GM12878 (cell line): Measurements from ENCODE around the gene STPG1. TPM values are rescaled to one million over a fixed set of nuclear protein-coding genes. Genes with fewer than 3 reads are reported as not detected.

ENCODE experiments used
- BHLHE40 ChIP-seq, 2 experiments: fragments of 450-650 bp in 1 of 2; IDR thresholded peaks; 2 replicates each; pipeline ENCODE4 v1.6.1; 2011 to 2017; ENCODE audit warnings: low read depth in 2 of 2, borderline replicate concordance in 1 of 2, improper control_type of control experiment in 1 of 2, low read length in 1 of 2, mild to moderate bottlenecking in 1 of 2
- CUX1 ChIP-seq: IDR thresholded peaks from 2 replicates; pipeline ENCODE4 v1.6.1; 2012; ENCODE audit warnings: improper control_type of control experiment, low read depth, low read length; ENCODE audit not compliant: insufficient replicate concordance
- KDM1A ChIP-seq: fragments of 200-600 bp; sonication (generic); IDR thresholded peaks from 2 replicates; pipeline ENCODE4 v1.6.1; 2016; ENCODE audit warnings: borderline replicate concordance
- MTA3 ChIP-seq: IDR thresholded peaks from 2 replicates; pipeline ENCODE4 v1.6.1; 2012; ENCODE audit warnings: low read length, inconsistent platforms, borderline replicate concordance
- SMARCA5 ChIP-seq: fragments of 450-650 bp; IDR thresholded peaks from 2 replicates; pipeline ENCODE4 v1.6.1; 2017; ENCODE audit warnings: mild to moderate bottlenecking
- SREBF2 ChIP-seq: IDR thresholded peaks from 2 replicates; pipeline ENCODE4 v1.6.1; 2012; ENCODE audit warnings: mild to moderate bottlenecking, low read length
- USF1 ChIP-seq: IDR thresholded peaks from 2 replicates; pipeline ENCODE4 v1.6.1; 2011; ENCODE audit warnings: borderline replicate concordance, low read depth, mild to moderate bottlenecking, moderate library complexity, mixed read lengths, low read length; ENCODE audit not compliant: insufficient read depth; ENCODE audit errors: extremely low read length
- USF2 ChIP-seq: IDR thresholded peaks from 2 replicates; pipeline ENCODE4 v1.6.1; 2011; ENCODE audit warnings: low read depth, low read length, improper control_type of control experiment, borderline replicate concordance
- YY1 ChIP-seq: IDR thresholded peaks from 2 replicates; pipeline ENCODE4 v1.6.1; 2011; ENCODE audit warnings: low read depth, mild to moderate bottlenecking, low read length
- ZNF217 ChIP-seq: fragments of 450-650 bp; IDR thresholded peaks from 2 replicates; pipeline ENCODE4 v1.6.1; 2017; ENCODE audit warnings: antibody characterized with exemption, mild to moderate bottlenecking
- polyA plus RNA-seq, 11 experiments: library from polyadenylated mRNA; depleted of rRNA in 4 of 11; unstranded in 6 of 11; stranded (reverse) in 5 of 11; fragments of >200 nt; fragmentation: Nextera tagmentation in 4 of 11; fragmentation: Illumina TruSeq in 1 of 11; extraction: Ambion mirVana in 4 of 11; extraction: Trizol in 1 of 11; gene quantifications; 1 replicate in 1 of 11; 2 replicates in 10 of 11; pipeline versions ENCODE4 v1.2.1 to v1.2.3, GENCODE V29; 2011 to 2016; ENCODE audit warnings: inconsistent platforms in 2 of 11, missing spikeins in 2 of 11, low read depth in 1 of 11
- total RNA-seq, 4 experiments: library from RNA; depleted of rRNA in 3 of 4; stranded (reverse); fragments of >200 nt in 3 of 4; fragmentation: Illumina TruSeq in 1 of 4; extraction: Trizol in 1 of 4; gene quantifications; 2 replicates each; pipeline versions ENCODE4 v1.2.1 to v1.2.3, GENCODE V29; 2013 to 2021

STPG1 gene
- total and polyA plus RNA-seq, 10 of the 15 experiments (the other 5 are each of a cell fraction or from before 2014, with no cell fraction given), result 0.22 to 2.6 (median 0.73) TPM

GRCh38 chr1:24343412-24344089, 70.0 kb downstream of the STPG1 start (continued):
- TF ChIP-seq YY1 (no peak), KDM1A (no peak), BHLHE40 (IDR thresholded peaks at IDR 0.05; ENCODE audit: borderline replicate concordance in 1 of 2, low read depth in 2 of 2, low read length in 1 of 2) (no peak), ZNF217 (no peak), SMARCA5 (no peak), USF2 (no peak), SREBF2 (no peak), CUX1 (no peak), USF1 (no peak), MTA3 (no peak)
- TF ChIP-seq, all 136 proteins: peak for 0
